ENCODE measurements around the gene KPNB1. TPM values are rescaled to one million over a fixed set of nuclear protein-coding genes. Genes with fewer than 3 reads are reported as not detected.

The KPNB1 gene
- total RNA-seq, 1 experiment from 2014 or later = 467 TPM

- DNase-seq (ENCODE audit: low spot score) = no peak
Measured at GRCh38 chr17:47711366-47712099, 61.8 kb downstream of the KPNB1 start.

DNA sequence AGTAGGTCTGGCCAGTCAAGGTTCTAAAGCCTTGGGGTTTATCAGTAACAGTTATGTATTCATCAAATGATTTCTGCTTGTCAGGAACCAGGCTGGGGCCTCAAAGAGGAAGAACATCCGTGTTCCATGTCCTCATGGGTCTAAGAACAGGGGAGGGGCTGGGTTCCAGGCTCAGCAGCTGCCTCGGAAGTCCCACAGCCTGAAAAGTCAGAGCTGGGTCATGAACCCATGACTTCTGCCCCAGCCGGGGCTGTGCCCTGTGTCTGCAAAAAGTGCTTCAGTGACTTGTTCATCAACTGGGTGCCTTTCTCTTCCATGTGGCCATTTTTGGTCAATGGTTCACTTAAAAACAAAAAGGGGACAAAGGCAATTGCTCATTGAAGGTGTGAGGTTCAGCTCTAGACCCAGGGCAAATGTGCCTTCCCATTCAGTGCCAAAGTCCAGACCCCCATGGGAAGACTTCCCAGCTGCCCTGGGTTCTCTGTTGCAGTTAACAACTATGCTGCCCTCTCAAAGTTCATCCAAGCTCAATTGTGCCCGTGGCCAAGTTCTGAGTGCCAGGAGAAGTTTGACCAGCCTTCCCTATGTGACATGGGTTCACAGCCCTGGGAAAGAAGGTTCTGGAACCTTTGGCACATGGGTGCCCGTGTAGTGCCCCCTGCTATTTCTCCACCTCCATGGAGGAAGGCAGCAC lies 62.8 kb downstream of the KPNB1 start:
- DNase-seq (ENCODE audit: low spot score) = no peak

DNA sequence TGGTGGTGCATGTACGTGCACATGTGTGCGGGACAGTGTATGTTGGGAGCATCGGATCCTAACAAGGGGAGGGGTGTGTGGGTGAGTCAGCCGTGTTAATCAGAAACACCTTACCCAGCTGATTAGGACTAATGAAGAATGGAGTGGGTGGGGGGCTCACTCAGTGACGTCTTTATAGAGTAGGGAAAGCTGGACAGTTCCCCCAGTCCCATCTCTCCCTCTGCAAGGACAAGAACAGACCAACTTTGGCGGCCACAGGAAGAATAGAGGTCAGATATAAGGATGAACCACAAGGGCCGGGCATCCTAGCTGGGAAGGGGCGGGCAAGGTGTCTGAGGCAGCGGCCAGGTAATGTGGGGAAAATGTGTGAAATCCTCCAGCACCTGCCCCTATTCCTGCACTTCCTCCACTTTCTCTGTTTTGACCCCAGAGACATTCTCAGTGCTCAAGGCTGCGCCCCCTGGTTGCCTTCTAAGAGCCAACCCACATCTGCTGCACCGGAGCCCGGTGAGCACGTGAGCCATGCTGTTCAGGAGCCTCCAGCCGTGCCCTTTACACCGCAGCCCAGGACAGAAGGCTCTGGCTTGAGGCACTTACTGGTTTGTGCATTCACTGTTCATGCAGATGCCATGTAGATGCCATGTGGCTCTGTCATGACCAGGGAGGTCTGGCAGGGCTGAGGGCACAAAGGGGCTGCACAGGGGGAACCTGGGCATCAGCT lies 64.4 kb downstream of the KPNB1 start:
- DNase-seq (ENCODE audit: low spot score) = no peak

- no peak for DNase-seq (ENCODE audit: low spot score)
Measured at GRCh38 chr17:47714773-47715396, 65.2 kb downstream of the KPNB1 start.

- no peak for DNase-seq (ENCODE audit: low spot score)
Measured at GRCh38 chr17:47715669-47716325, 66.1 kb downstream of the KPNB1 start.

DNA sequence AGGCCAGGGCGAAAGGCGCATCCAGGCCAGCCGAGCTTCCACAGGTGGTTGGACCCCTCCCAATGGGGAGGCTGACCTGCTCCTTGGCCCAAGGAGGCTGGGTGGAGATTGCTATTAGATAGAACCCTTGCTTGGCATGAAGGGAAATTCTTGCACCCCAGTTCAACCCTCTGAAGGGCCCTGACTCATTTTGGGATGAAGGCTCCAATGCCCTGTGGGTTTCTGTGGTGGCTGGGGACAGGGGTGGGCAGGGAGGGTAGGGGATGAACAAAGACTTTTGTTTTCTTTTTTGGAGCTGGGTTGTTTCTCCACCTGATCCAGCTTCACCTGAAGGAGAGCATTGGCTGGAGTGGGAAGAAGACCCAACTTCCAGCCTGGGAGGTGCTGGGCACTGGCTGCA lies 66.7 kb downstream of the KPNB1 start:
- no peak for DNase-seq (ENCODE audit: low spot score)

GRCh38 chr17:47717261-47717697 lies 67.6 kb downstream of the KPNB1 start:
- DNase-seq (ENCODE audit: low spot score) = no peak

GRCh38 chr17:47717979-47718621 lies 68.4 kb downstream of the KPNB1 start:
- peak; percentile 49 for DNase-seq (ENCODE audit: low spot score)

DNA sequence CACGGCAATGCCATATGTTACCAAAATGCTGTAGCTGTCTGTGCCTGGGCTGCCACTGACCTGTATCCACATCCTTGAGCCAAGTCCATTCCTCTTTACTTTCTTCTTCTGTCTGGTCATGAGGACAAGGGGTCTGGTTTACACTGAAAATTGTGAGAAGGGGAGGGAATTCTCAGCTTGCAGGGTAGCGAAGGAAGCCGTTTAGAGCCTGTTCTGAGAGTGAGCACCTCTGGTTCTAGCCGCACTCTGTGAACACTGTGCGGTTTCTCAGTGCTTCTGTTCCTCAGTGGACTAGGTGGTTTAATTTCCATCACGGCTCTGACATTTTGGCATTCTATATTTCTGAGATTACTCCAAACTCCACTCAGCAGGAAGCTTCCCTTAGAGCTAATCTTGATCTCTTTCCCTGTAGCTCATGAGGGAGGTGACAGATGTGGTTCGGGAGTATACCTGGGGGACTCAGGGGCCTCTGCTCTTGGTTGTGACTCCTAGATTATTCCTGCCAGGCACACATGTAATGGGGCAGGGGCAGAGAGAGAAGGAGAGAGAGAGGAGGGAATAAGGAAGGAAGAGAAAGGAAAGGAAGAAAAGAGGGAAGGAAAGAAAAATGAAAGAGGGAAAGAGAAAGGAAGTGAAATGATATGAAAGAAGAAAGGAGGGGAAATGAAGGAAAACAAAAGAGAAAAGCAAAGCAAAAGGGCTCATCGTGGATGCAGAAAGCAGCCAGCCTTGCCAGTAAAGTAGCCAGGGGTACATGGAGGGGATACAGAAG lies 69.1 kb downstream of the KPNB1 start:
- no peak for DNase-seq (ENCODE audit: low spot score)

- DNase-seq (ENCODE audit: low spot score) = peak; percentile 83
Measured at GRCh38 chr17:47719411-47720152, 69.9 kb downstream of the KPNB1 start.

DNA sequence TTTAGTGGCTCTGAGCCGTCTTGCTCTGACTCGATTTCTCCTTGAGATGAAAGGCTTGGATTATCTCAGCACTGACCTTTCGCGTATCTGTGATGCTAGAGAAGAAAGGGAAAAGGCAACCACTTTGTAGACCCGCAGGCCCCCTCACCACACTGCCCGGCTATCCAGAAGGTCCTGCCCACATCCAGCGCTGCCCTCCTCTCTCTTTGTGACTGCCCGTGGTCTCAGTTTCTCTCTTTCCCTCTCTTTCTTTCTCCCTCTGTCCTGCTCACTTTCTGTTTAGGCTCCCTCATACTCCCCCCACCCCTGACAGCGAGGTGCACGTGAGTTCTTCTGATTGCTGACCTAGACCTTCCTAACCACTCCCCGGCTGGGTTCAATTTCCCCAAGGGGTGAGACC lies 70.5 kb downstream of the KPNB1 start:
- DNase-seq (ENCODE audit: low spot score) = no peak

DNA sequence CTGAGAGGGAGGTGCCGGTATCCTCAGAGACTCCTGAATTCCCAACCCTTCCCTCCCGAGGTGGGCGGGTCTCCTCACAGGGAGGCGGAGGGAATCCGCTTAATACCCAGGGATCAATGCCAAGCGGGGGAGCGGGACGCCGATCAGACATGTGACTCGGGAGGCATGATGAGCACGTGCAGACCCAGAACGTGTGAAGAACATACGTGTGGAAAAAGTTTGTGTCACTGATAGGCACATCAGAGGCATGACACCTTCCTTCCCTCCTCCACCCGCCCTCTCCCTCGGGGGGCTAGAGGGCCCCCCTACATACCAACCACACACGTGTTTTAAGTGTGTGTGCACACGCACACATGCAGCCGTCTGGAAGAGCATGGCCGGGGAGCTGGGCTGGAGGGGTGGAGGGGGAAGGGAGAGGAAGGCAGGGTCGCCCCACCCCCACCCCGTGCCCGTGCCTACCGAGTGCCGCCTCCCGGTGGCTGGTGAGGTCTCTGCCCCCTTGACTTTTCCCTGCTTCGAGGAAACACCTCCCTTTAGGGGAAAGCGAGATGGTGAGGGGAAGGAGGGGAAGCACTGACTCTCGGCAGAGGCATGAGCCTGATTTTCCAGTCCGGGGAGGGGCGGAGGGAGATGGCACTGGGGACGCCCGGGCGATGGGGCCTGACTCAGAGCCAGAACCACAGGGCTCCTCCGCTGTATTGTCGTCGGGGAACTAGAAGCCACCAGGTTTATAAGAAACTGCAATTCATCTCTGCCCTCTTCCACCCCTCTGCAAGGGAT lies 71.2 kb downstream of the KPNB1 start:
- DNase-seq (ENCODE audit: low spot score) = peak; percentile 60

DNA sequence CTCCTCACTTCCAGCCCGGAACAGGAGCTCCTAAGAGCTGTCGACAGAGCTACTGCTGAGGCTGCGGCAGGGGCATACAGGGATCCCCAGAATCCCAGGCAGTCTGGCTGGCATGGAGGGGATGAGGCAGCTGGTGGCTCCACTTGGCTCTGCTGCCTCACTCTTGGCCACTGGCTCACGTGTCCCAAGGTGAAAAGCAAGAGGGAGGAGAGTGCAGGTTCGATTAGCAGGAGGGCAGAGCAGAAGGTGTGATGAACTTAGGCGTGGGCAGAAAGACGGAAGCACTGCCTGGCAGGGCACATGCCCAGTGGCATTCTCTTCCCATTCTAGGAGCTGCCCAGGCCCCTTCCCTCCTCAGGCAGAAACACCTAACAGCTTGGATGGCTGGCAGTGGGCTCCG lies 72.0 kb downstream of the KPNB1 start:
- no peak for DNase-seq (ENCODE audit: low spot score)

GRCh38 chr17:47724705-47725104 lies 75.0 kb downstream of the KPNB1 start:
- no peak for DNase-seq (ENCODE audit: low spot score)

- DNase-seq (ENCODE audit: low spot score) = no peak
Measured at GRCh38 chr17:47725446-47726111, 75.9 kb downstream of the KPNB1 start.

DNA sequence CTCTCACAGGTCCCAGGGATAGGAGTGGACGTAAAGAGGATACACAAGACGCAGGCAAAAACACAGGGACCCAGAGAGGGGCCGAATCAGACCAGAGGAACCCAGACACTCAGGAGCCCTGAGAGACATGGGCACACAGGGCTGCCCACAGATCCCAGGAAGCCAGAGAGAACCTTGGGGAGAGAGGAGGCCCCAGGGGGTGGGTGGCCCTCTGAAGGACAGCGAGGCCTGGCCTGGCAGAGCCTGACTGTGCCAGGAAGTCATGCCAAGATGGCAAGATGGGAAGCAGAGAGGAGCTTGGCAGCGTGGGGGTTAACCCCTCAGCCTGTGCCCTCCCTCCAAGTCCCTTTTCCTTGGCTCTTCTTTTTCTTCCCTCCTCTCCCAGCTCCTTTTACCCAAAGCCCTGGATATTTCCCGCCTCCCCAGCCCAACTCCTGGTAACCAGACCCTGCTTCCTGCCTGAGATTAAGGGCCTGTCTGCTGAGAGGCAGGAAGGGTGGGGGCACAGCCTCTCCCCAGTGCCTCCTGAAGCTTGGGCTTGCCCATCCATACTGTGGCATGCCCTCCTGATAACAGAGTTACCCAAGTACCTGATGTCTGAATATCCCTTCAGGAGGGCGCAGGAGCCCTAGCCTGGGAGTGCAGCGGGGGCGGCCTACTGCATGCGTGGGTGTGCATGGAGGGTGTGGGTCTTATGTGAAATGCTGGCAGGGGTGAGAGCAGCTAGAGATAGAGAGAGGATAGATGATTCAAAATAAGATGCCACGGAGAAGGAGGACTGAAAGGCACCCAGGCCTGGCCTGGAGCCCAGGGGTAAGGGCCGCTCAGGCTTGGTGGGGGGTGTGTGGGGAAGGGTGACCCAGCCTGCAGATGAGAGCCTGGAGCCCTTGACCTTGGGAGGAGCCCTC lies 77.3 kb downstream of the KPNB1 start:
- no peak for DNase-seq (ENCODE audit: low spot score)

DNA sequence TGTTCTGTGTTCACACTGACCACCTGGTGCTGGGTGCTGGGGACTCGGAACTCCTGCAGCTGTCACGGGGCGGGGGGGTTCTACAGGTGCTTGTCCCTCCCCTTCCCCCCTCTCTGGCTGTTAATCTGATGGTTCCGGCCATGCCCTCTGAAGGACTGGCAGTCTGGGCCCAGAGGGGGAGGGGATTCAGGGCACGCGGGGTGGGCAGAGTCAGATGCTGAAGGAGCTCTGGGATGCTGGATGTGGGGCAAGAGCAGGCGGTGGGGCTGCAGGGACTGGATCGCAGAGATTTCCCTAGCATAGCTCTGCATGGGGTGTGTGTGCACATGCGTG lies 78.0 kb downstream of the KPNB1 start:
- no peak for DNase-seq (ENCODE audit: low spot score)
